K562 (cell line): Measurements from ENCODE around the gene TP53BP1. TPM values are rescaled to one million over a fixed set of nuclear protein-coding genes. Genes with fewer than 3 reads are reported as not detected.
A peak's percentile ranks its signal among the peaks of the same experiment; 100 is the strongest.

ENCODE experiments used
- CBX5 ChIP-seq: IDR thresholded peaks from 2 replicates; pipeline ENCODE4 v1.6.1; 2014; ENCODE audit warnings: low read depth, borderline replicate concordance
- CHCHD3 ChIP-seq: fragments of 250-450 bp; sonication (Bioruptor Pico); IDR thresholded peaks from 2 replicates; pipeline ENCODE4 v2.1.2; 2022; ENCODE audit warnings: mild to moderate bottlenecking
- DDX20 ChIP-seq: fragments of 450-650 bp; IDR thresholded peaks from 2 replicates; pipeline ENCODE4 v1.6.1; 2016; ENCODE audit warnings: missing genetic modification characterization, low read depth, mild to moderate bottlenecking, missing compliant biosample characterization, moderate library complexity
- GABPB2 ChIP-seq: fragments of 250-450 bp; sonication (Bioruptor Pico); conservative IDR thresholded peaks from 2 replicates; pipeline ENCODE4 v1.5.1; 2021; ENCODE audit warnings: mild to moderate bottlenecking
- HNRNPK ChIP-seq: fragments of 200-400 bp; formaldehyde crosslinking; IDR thresholded peaks from one replicate; pipeline ENCODE4 v1.6.1; 2018; ENCODE audit warnings: mild to moderate bottlenecking, low read depth, low read length; ENCODE audit not compliant: poor library complexity, severe bottlenecking
- KLF1 ChIP-seq: fragments of 450-650 bp; IDR thresholded peaks from 2 replicates; pipeline ENCODE4 v1.6.1; 2016; ENCODE audit warnings: missing genetic modification characterization, missing compliant biosample characterization
- KLF6 ChIP-seq: fragments of 250-450 bp; sonication (Bioruptor Pico); IDR thresholded peaks from 2 replicates; pipeline ENCODE4 v1.4.0; 2020; ENCODE audit warnings: mild to moderate bottlenecking, moderate library complexity, borderline replicate concordance
- MCM2 ChIP-seq: fragments of 450-650 bp; IDR thresholded peaks from 2 replicates; pipeline ENCODE4 v1.6.1; 2017; ENCODE audit warnings: low read depth, mild to moderate bottlenecking
- NELFE ChIP-seq: IDR thresholded peaks from 2 replicates; pipeline ENCODE4 v1.6.1; 2011; ENCODE audit warnings: mild to moderate bottlenecking; ENCODE audit not compliant: insufficient read depth, insufficient read length
- NR2C2 ChIP-seq, 2 experiments: fragments of 200-800 bp in 1 of 2; sonication (Bioruptor generic) in 1 of 2; sonication (generic) in 1 of 2; formaldehyde crosslinking in 1 of 2; IDR thresholded peaks; 2 replicates each; pipeline versions ENCODE4 v1.6.1 to v1.8.0; 2016 to 2022; ENCODE audit warnings: mild to moderate bottlenecking in 1 of 2, missing compliant biosample characterization in 1 of 2, missing genetic modification characterization in 1 of 2, missing genetic modification reagents in 1 of 2
- SETDB1 ChIP-seq: IDR thresholded peaks from one replicate; pipeline ENCODE4 v1.6.1; 2012; ENCODE audit warnings: low read length, control low read depth, inconsistent platforms
- SMARCA4 ChIP-seq: fragments of 450-650 bp; IDR thresholded peaks from 2 replicates; pipeline ENCODE4 v1.6.1; 2016
- U2AF1 ChIP-seq: fragments of 200-400 bp; formaldehyde crosslinking; optimal IDR thresholded peaks from 2 replicates; pipeline ENCODE3; 2017; ENCODE audit warnings: mild to moderate bottlenecking, low read depth, low read length, moderate library complexity
- ZBED1 ChIP-seq: IDR thresholded peaks from 2 replicates; pipeline ENCODE4 v1.6.1; 2014
- ZBTB17 ChIP-seq: fragments of 450-650 bp; formaldehyde crosslinking; IDR thresholded peaks from 2 replicates; pipeline ENCODE4 v1.4.0; 2020; ENCODE audit warnings: mild to moderate bottlenecking
- polyA plus RNA-seq, 8 experiments: library from polyadenylated mRNA; depleted of rRNA in 4 of 8; stranded (reverse) in 5 of 8; unstranded in 3 of 8; fragments of >200 nt; fragmentation: Nextera tagmentation in 2 of 8; fragmentation: Illumina TruSeq in 1 of 8; extraction: Ambion mirVana in 2 of 8; extraction: Trizol in 1 of 8; gene quantifications; 2 replicates each; pipeline versions ENCODE4 v1.2.1 to v1.2.3, GENCODE V29; 2011 to 2014; ENCODE audit warnings: inconsistent platforms in 1 of 8, missing spikeins in 1 of 8
- total RNA-seq, 7 experiments: library from RNA; depleted of rRNA in 6 of 7; stranded (reverse); fragments of >200 nt in 6 of 7; fragmentation: Illumina TruSeq in 2 of 7; extraction: Trizol in 2 of 7; gene quantifications; 2 replicates each; pipeline versions ENCODE4 v1.2.1 to v1.2.3, GENCODE V29; 2011 to 2021; ENCODE audit warnings: low replicate concordance in 1 of 7
- TF ChIP-seq, protein P1 (sequence below): IDR thresholded peaks from 2 replicates; pipeline ENCODE4 v1.6.1; 2016; ENCODE audit warnings: missing genetic modification characterization, missing compliant biosample characterization
- TF ChIP-seq, protein P2 (sequence below): fragments of 450-650 bp; conservative IDR thresholded peaks from 2 replicates; pipeline ENCODE4 v1.6.1; 2016; ENCODE audit warnings: missing genetic modification characterization, low read depth, mild to moderate bottlenecking, control low read depth, missing compliant biosample characterization
- TF ChIP-seq, protein P3 (sequence below): sonication (generic); formaldehyde crosslinking; IDR thresholded peaks from 2 replicates; pipeline ENCODE4 v1.8.1; 2023; ENCODE audit warnings: missing genetic modification reagents, mild to moderate bottlenecking, borderline replicate concordance
- TF ChIP-seq, protein P4 (sequence below): fragments of 450-650 bp; formaldehyde crosslinking; IDR thresholded peaks from 2 replicates; pipeline ENCODE4 v1.4.0; 2022; ENCODE audit warnings: mild to moderate bottlenecking, moderate library complexity

The TP53BP1 gene
- total and polyA plus RNA-seq, 9 of the 15 experiments (the other 6 are each of a cell fraction or from before 2014, with no cell fraction given) = 5.7 to 63.3 (median 30.9) TPM

DNA sequence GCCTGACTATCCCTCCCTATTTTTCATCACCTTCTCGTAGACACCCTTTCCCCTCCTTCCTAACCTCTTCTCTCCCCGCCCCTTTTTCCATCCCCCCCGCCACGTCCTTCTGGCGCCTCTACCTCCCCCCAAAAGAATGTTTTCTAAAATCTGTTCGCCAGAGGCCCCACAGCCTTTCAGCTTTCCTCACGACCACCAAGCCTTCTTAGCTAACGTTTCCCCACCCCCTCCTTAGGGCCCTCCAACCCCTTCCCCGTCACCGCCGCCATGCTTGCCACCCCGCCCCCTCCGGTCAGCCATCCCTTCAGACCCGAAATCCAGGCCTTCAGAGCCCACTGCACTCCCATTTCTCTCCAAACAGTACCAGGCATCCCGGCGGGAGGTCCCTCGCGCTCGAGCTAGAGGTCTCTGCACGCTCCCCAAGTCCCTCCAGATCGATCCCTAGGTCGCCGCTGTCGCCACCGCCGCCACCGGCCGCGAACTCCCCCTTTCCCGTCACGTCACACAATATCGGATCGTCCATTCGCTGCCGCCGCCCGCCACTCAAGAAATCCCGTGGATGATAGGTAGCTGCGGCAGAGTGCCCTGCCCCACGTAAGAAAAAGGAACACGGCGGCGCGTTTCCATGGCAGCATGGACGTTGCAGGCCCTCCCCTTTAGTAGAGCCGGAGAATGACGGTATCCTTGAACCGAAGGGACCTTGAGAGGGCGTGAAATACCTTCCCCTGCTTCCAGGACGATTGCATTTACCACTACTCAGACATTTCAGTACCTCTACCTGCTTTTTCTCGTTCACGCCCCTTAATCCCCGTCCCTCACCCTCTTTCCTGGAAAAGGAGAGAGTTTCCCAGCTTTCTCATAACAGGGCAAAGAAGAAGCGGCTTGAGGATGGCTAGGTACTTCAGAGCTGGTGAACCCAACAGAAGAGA is at the start of gene TP53BP1 (continued):
- no peak for TF ChIP-seq MCM2
- TF ChIP-seq NELFE = no peak
- TF ChIP-seq, protein P1, sequence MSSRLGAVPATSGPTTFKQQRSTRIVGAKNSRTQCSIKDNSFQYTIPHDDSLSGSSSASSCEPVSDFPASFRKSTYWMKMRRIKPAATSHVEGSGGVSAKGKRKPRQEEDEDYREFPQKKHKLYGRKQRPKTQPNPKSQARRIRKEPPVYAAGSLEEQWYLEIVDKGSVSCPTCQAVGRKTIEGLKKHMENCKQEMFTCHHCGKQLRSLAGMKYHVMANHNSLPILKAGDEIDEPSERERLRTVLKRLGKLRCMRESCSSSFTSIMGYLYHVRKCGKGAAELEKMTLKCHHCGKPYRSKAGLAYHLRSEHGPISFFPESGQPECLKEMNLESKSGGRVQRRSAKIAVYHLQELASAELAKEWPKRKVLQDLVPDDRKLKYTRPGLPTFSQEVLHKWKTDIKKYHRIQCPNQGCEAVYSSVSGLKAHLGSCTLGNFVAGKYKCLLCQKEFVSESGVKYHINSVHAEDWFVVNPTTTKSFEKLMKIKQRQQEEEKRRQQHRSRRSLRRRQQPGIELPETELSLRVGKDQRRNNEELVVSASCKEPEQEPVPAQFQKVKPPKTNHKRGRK (tag) = no peak
- TF ChIP-seq ZBTB17 = no peak
- TF ChIP-seq KLF6 (CRISPR knock-in tag) = no peak
- TF ChIP-seq, protein P2, sequence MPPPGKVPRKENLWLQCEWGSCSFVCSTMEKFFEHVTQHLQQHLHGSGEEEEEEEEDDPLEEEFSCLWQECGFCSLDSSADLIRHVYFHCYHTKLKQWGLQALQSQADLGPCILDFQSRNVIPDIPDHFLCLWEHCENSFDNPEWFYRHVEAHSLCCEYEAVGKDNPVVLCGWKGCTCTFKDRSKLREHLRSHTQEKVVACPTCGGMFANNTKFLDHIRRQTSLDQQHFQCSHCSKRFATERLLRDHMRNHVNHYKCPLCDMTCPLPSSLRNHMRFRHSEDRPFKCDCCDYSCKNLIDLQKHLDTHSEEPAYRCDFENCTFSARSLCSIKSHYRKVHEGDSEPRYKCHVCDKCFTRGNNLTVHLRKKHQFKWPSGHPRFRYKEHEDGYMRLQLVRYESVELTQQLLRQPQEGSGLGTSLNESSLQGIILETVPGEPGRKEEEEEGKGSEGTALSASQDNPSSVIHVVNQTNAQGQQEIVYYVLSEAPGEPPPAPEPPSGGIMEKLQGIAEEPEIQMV (tag) = no peak; the same call in 1 of the 2 replicates
- no peak for TF ChIP-seq KLF1 (tag)
- TF ChIP-seq GABPB2 (CRISPR knock-in tag) = no peak
- no peak for TF ChIP-seq NR2C2 (CRISPR knock-in tag; IDR thresholded peaks at IDR 0.05)
- TF ChIP-seq NR2C2 (tag; IDR thresholded peaks at IDR 0.05) = peak; percentile 61; the same call in 1 of the 2 replicates
- TF ChIP-seq DDX20 = no peak
- TF ChIP-seq, protein P3, sequence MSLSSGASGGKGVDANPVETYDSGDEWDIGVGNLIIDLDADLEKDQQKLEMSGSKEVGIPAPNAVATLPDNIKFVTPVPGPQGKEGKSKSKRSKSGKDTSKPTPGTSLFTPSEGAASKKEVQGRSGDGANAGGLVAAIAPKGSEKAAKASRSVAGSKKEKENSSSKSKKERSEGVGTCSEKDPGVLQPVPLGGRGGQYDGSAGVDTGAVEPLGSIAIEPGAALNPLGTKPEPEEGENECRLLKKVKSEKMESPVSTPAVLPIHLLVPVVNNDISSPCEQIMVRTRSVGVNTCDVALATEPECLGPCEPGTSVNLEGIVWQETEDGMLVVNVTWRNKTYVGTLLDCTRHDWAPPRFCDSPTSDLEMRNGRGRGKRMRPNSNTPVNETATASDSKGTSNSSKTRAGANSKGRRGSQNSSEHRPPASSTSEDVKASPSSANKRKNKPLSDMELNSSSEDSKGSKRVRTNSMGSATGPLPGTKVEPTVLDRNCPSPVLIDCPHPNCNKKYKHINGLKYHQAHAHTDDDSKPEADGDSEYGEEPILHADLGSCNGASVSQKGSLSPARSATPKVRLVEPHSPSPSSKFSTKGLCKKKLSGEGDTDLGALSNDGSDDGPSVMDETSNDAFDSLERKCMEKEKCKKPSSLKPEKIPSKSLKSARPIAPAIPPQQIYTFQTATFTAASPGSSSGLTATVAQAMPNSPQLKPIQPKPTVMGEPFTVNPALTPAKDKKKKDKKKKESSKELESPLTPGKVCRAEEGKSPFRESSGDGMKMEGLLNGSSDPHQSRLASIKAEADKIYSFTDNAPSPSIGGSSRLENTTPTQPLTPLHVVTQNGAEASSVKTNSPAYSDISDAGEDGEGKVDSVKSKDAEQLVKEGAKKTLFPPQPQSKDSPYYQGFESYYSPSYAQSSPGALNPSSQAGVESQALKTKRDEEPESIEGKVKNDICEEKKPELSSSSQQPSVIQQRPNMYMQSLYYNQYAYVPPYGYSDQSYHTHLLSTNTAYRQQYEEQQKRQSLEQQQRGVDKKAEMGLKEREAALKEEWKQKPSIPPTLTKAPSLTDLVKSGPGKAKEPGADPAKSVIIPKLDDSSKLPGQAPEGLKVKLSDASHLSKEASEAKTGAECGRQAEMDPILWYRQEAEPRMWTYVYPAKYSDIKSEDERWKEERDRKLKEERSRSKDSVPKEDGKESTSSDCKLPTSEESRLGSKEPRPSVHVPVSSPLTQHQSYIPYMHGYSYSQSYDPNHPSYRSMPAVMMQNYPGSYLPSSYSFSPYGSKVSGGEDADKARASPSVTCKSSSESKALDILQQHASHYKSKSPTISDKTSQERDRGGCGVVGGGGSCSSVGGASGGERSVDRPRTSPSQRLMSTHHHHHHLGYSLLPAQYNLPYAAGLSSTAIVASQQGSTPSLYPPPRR (CRISPR knock-in tag) = no peak
- no peak for TF ChIP-seq SMARCA4
- no peak for TF ChIP-seq SETDB1
- no peak for TF ChIP-seq CBX5
- no peak for TF ChIP-seq ZBED1
- TF ChIP-seq, protein P4, sequence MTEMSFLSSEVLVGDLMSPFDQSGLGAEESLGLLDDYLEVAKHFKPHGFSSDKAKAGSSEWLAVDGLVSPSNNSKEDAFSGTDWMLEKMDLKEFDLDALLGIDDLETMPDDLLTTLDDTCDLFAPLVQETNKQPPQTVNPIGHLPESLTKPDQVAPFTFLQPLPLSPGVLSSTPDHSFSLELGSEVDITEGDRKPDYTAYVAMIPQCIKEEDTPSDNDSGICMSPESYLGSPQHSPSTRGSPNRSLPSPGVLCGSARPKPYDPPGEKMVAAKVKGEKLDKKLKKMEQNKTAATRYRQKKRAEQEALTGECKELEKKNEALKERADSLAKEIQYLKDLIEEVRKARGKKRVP (CRISPR knock-in tag) = no peak
- TF ChIP-seq HNRNPK = no peak
- TF ChIP-seq U2AF1 = no peak
- no peak for TF ChIP-seq CHCHD3 (CRISPR knock-in tag)
